HG02970 (cell line): ENCODE data around the gene NKX2-2.

Experiments used
- ATAC-seq: cut with Tn5 transposase; IDR thresholded peaks from one replicate; pipeline ENCODE4 v1.9.1; 2021; ENCODE audit warnings: mild to moderate bottlenecking, moderate library complexity, moderate number of reproducible peaks; ENCODE audit not compliant: unreplicated experiment, low FRiP score

NKX2-2 gene

DNA sequence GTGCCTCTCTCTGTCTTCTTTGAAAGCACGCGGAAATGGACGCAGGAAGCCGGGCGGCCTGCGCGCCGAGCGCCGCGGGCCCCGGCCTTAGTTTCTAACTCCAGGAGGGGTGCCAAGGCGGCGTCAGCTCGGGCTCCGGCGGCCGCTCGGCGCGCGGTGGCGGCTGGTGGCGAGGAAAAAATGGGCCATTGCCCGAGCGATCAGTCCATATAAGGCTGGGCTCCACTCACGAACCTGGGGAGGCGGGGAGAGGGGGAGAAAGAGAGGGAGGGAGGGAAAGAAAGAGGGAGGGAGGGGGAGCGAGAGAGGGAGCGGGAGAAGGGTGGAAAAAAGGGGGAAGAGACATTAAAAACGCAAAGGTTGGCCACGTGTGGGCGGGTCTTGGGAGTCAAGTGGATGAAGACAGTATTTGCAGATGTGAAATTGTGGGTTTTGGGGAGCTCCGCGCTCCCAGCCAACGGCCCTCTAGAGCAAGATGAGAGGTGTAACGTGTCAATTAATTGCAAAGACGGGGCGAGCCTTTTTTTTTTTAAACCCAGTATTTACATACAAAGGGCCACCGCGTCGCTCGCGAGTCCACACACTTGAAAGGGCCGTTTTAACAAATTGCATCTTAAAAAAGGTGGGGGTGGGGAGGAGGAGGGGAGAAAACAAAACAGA, at the start of gene NKX2-2:
Gene NKX2-2 (minus strand): TSS at position 184 of the 660 bp plus-strand sequence. CDS start 395 bp downstream, outside the sequence.
- no peak for ATAC-seq

- ATAC-seq = no peak
Measured at GRCh38 chr20:21562656-21563055, 48.8 kb upstream of the NKX2-2 start.

DNA sequence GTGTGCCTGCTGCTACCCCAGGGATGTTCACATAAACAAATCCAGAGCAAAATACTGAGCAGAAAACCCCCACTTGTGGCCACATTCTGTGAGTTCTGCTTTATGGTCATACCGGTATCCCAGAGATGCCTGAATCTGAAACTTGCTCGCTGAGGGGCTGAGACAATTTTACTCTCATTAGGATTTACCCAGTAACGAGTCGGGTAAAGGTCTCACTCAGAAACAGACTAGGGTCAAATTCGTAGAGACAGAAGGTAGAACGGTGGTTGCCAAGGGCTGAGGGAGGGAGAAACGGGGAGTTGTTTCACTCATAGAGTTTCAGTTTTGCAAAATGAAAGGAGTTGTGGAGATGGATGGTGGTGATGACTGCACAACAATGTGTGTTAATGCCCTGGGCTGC, 45.4 kb upstream of the NKX2-2 start:
- ATAC-seq = no peak

- no peak for ATAC-seq
Measured at GRCh38 chr20:21557241-21558020, 43.6 kb upstream of the NKX2-2 start.

GRCh38 chr20:21556398-21556797, 42.5 kb upstream of the NKX2-2 start:
- no peak for ATAC-seq

GRCh38 chr20:21555470-21556120, 41.7 kb upstream of the NKX2-2 start:
- no peak for ATAC-seq

- no peak for ATAC-seq
Measured at GRCh38 chr20:21554985-21555384, 41.1 kb upstream of the NKX2-2 start.

DNA sequence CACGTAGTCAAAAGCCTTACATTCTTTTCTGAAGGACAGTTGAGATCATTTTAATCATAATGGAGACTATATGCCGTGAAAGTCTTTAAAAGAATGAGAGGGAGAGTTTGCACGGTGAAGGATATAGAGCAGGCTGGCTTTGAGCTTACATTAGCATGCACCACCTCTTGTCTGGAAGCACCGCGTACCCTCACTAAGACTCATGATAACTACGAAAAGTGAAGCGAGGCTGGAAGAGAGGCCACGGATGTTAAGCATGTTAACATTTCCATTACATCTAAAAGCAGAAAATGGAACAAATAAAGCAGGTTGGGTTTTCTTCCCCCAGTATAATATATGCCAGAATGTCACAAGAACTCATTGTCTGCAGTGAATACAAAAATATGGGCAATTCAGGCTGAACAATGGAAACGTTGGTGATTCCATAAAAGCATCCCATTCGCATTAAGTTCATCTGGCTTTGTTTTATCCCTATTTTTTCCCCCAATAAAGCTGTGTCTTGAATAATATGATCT, 40.6 kb upstream of the NKX2-2 start:
- no peak for ATAC-seq

DNA sequence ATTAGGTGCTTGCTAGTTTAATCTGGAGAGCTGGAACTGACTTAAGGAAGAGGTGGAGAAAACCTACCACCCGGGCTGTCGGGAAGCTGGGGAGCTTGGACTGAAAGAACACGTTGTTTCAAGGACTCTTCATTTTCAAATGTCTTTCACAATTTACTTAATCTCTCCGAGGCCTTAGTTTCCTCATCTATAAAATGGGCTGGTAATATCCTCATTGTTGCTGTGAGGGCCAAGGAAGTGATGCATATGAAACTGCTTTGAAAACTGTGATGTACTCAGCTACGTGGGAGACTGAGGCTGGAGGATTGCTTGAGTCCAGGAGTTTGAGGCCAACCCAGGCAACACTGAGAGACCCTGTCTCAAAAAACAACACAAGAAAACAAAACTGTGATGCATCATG, 36.7 kb upstream of the NKX2-2 start:
- ATAC-seq = no peak

DNA sequence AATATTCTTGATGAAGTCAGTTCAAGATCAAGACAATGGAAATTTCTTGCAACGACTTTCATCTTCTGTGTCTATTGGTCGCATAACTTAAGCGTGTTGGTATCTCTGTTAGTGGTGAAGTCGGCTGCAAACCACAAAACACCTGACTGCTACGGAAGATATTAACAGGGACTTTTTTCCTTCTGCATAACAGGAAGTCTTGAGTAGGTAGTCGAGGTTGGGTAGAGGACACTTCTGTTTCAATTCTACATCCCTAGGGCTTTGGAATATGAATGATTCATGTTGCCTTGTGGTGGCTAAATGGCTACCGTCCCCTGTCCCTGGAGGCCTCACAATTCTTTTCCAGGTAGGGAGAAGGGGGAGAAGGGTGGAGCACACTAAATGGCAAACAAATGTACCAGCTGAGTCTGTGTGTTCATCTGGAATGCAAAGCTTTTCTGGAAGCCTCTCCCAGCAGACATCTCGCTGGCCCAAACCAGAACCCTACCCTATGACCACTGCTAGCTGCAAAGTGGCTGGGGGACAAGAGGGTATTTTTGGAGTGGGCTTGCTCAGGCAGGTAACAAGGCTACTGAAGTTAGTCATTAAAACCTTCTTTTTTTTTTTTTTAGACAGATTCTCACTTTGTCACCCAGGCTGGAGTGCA, 34.6 kb upstream of the NKX2-2 start:
- no peak for ATAC-seq

DNA sequence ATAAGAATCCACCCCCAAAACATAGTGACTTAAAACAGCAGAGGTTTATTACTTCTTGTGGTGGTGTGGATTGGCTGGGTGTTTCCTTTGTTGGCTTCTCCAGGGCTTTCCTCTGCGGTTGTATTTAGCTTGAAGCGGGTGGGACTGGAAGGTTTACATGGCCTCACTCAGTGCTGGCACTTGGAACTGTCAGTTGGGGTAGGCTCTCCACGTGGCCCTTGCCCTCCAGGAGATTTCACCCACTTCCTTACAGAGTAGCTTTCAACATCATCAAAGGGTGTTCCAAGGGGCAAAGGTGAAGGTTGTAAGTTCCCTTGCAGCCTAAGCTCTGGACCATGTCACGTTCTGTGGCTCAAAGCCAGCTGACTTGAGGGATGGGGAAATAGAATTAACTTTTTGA, 32.5 kb upstream of the NKX2-2 start:
- ATAC-seq = no peak

DNA sequence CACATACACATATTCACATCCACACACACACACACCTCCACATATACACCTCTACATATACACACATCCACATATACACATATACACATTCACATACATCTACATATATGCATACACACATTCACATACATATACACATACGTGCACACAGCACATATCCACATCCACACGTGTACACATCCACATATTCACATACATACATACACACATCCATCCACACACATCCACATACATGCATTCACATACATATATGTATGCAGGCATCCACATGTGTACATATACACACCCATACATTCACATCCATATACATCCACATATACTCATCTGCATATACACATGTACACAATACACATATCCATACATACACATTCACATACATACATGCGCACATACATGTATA, 25.6 kb upstream of the NKX2-2 start:
- ATAC-seq = no peak

GRCh38 chr20:21534886-21535285, 21.0 kb upstream of the NKX2-2 start:
- no peak for ATAC-seq

- ATAC-seq = no peak
Measured at GRCh38 chr20:21534453-21534852, 20.6 kb upstream of the NKX2-2 start.

- no peak for ATAC-seq
Measured at GRCh38 chr20:21529863-21530262, 16.0 kb upstream of the NKX2-2 start.

GRCh38 chr20:21528870-21529269, 15.0 kb upstream of the NKX2-2 start:
- no peak for ATAC-seq

GRCh38 chr20:21527908-21528307, 14.0 kb upstream of the NKX2-2 start:
- no peak for ATAC-seq

DNA sequence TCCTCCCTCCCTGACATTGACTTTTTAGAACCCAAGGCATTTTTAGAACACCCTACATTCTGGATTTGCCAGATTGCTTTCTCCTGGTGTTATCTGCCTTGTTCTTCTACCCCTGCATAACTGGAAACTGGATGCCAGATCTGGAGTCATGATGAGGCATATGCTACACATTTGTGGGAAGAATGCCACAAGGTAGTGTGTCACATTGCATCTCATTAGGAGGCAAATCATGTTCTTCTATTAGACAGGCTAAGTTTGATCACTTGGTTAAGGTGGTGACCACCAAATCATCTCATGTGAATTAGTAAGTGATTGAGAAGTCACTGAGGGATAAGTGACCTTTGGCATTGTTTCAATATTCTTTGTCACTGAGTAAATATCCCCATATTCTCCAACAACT, 12.9 kb upstream of the NKX2-2 start:
- no peak for ATAC-seq

DNA sequence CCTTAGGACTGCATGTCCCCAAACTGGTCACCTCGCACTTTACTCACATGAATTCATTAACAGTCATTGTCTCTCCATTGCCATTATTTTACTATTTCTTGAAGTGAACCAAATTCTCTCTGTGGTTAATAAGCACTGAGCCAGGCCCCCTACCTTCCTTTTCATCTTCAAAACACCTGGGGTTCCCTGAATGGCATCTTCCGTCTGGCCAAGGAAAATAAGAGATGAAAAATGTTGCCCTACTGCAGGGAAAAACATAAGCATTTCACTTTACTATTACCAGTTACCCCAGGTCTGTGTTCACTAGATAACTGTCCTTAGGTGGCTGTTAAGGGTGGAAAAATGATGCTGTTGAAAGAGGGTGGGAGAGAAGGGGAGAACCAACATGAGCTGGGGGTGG, 10.0 kb upstream of the NKX2-2 start:
- no peak for ATAC-seq

DNA sequence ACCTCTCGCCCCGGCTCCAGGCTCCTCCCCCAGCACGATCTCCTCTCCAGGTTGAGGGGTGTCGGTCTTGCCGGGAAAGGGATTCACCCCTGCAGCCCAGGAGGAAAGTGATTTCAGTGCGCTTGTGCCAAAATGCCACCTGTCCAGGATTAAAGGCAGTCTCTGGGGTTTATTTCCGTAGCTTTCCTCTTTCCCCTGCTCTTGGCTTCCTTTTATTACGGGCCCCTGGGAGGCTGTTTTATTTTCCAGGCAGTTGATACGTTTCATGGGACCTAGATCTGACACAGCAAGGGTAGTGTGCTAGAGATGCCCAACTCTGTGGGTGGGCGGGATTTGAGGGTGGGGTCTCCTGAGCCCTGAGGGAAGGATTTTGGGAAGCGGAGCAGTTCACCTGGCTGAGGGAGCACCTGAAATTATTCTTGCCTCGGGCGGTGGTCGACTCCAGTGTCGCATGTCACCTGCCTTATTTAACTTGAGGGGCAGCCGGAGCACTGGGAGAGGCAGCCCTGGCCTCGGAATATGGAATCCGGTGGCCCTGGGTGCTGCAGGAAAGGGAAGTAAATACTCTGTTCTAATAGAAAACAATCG, 9.5 kb upstream of the NKX2-2 start:
- no peak for ATAC-seq
